Measurements from ENCODE around the gene PSMB7. TPM values are rescaled to one million over a fixed set of nuclear protein-coding genes. Genes with fewer than 3 reads are reported as not detected.

PSMB7 gene
- total and polyA plus RNA-seq, 2 of the 8 experiments (the other 6 are each of a cell fraction or from before 2014, with no cell fraction given): 222 to 357 TPM

GRCh38 chr9:124355039-124355940 is 60.0 kb downstream of the PSMB7 start (continued):
- TF ChIP-seq POLR2A (IDR thresholded peaks at IDR 0.05; ENCODE audit: control extremely low read depth in 1 of 2, low read depth in 2 of 2, low read length in 2 of 2) (no peak), CBX5 (IDR thresholded peaks at IDR 0.05; ENCODE audit: low read depth, low read length) (no peak), KDM4A (IDR thresholded peaks at IDR 0.05; ENCODE audit: low read depth, low read length, severe bottlenecking) (no peak), KDM5A (IDR thresholded peaks at IDR 0.05; ENCODE audit: low read length) (no peak), EGR1 (IDR thresholded peaks at IDR 0.05; ENCODE audit: borderline replicate concordance, low read depth, low read length) (no peak), JUN (IDR thresholded peaks at IDR 0.05; ENCODE audit: low read depth, low read length) (no peak), MAFK (IDR thresholded peaks at IDR 0.05; ENCODE audit: low read depth, low read length) (no peak), HDAC2 (IDR thresholded peaks at IDR 0.05; ENCODE audit: borderline replicate concordance in 1 of 2, low read depth in 2 of 2, low read length in 2 of 2) (no peak), TEAD4 (IDR thresholded peaks at IDR 0.05; ENCODE audit: low read depth, low read length) (no peak), CREB1 (IDR thresholded peaks at IDR 0.05) (no peak), TAF7 (optimal IDR thresholded peaks at IDR 0.05; ENCODE audit: borderline replicate concordance, low read depth, low read length) (no peak)

Measured in H1 (cell line).